Vagina (tissue), 2 donors: Measurements from ENCODE around the gene MPPED2. TPM values are rescaled to one million over a fixed set of nuclear protein-coding genes. Genes with fewer than 3 reads are reported as not detected.

Source experiments
- DNase-seq, 2 donors: peaks; one replicate each; pipeline ENCODE4 v3.0.0-alpha.2; 2017; ENCODE audit errors: extremely low spot score in 2 of 2
- H3K27ac ChIP-seq: fragments of 200-600 bp; sonication (generic); one replicate; pipeline ENCODE4 v1.5.1; 2019
- H3K27me3 ChIP-seq: fragments of 200-600 bp; sonication (generic); one replicate; pipeline ENCODE4 v1.5.1; 2019
- H3K36me3 ChIP-seq, 2 donors: fragments of 200-600 bp; sonication (generic); one replicate each; pipeline ENCODE4 v1.5.1; 2017 to 2019
- H3K4me1 ChIP-seq: fragments of 200-600 bp; sonication (generic); one replicate; pipeline ENCODE4 v1.5.1; 2019
- H3K4me3 ChIP-seq, 2 donors: fragments of 200-600 bp; sonication (generic); 1 replicate in 1 of 2; 2 replicates in 1 of 2; pipeline ENCODE4 v1.5.1; 2016 to 2019
- H3K9me3 ChIP-seq: fragments of 200-600 bp; sonication (generic); one replicate; pipeline ENCODE4 v1.5.1; 2019
- POLR2A ChIP-seq, 2 donors: fragments of 450-650 bp; IDR thresholded peaks; one replicate each; pipeline ENCODE4 v1.6.1; 2017; ENCODE audit warnings: antibody characterized with exemption in 2 of 2, mild to moderate bottlenecking in 2 of 2, moderate library complexity in 2 of 2
- POLR2AphosphoS5 ChIP-seq, 2 donors: sonication (generic); formaldehyde crosslinking; IDR thresholded peaks; one replicate each; pipeline ENCODE4 v1.9.0; 2017; ENCODE audit warnings: antibody characterized with exemption in 2 of 2, mild to moderate bottlenecking in 2 of 2, low read depth in 1 of 2; ENCODE audit not compliant: insufficient read depth in 1 of 2
- intact Hi-C: fragments of 100-400 bp; cut with DNase I; formaldehyde crosslinking; loops from one replicate; pipeline ENCODE4 v1.15.1; 2023
- total RNA-seq: library from RNA; depleted of rRNA; stranded (reverse); fragments of >200 nt; gene quantifications from one replicate; pipeline ENCODE4 v1.2.3, GENCODE V29; 2016
- TF ChIP-seq, protein P1 (sequence below), 3 experiments: fragments of 450-650 bp in 2 of 3; fragments of 200-600 bp in 1 of 3; sonication (generic) in 1 of 3; IDR thresholded peaks; one replicate each; pipeline ENCODE4 v1.5.1; 2017 to 2019; ENCODE audit warnings: antibody characterized with exemption in 3 of 3, mild to moderate bottlenecking in 2 of 3, moderate library complexity in 2 of 3

MPPED2 gene
- total RNA-seq, 1 donor from 2014 or later = 4.4 TPM

- H3K27ac ChIP-seq = no peak overlapping the region
- H3K4me3 ChIP-seq = no peak overlapping the region
- TF ChIP-seq POLR2AphosphoS5 (IDR thresholded peaks at IDR 0.05; ENCODE audit: insufficient read depth in 1 of 2, low read depth in 1 of 2) (no peak), POLR2A (IDR thresholded peaks at IDR 0.05) (no peak)
- TF ChIP-seq, protein P1, sequence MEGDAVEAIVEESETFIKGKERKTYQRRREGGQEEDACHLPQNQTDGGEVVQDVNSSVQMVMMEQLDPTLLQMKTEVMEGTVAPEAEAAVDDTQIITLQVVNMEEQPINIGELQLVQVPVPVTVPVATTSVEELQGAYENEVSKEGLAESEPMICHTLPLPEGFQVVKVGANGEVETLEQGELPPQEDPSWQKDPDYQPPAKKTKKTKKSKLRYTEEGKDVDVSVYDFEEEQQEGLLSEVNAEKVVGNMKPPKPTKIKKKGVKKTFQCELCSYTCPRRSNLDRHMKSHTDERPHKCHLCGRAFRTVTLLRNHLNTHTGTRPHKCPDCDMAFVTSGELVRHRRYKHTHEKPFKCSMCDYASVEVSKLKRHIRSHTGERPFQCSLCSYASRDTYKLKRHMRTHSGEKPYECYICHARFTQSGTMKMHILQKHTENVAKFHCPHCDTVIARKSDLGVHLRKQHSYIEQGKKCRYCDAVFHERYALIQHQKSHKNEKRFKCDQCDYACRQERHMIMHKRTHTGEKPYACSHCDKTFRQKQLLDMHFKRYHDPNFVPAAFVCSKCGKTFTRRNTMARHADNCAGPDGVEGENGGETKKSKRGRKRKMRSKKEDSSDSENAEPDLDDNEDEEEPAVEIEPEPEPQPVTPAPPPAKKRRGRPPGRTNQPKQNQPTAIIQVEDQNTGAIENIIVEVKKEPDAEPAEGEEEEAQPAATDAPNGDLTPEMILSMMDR (IDR thresholded peaks at IDR 0.05) = no peak
- intact Hi-C loops = no loop called here
- H3K27me3 ChIP-seq = no peaks in the 10 kb centered on the region
- no peak for DNase-seq
- peaks cover 18% of the 10 kb centered on the region for H3K4me1 ChIP-seq
- peaks cover 0 to 2% of the 10 kb centered on the region in 2 donors for H3K36me3 ChIP-seq
- H3K9me3 ChIP-seq = no peaks in the 10 kb centered on the region
These were observed 119.0 kb downstream of the MPPED2 start for GRCh38 chr11:30467176-30467575.

GRCh38 chr11:30465623-30466022 is 120.5 kb downstream of the MPPED2 start:
- H3K36me3 ChIP-seq = peaks cover 0 to 3% of the 10 kb centered on the region in 2 donors
- no peak for DNase-seq
- TF ChIP-seq POLR2AphosphoS5 (IDR thresholded peaks at IDR 0.05; ENCODE audit: insufficient read depth in 1 of 2, low read depth in 1 of 2) (no peak), POLR2A (IDR thresholded peaks at IDR 0.05) (no peak)
- TF ChIP-seq, protein P1 (IDR thresholded peaks at IDR 0.05) = no peak
- H3K27ac ChIP-seq = no peak overlapping the region
- no peaks in the 10 kb centered on the region for H3K9me3 ChIP-seq
- peaks cover 26% of the 10 kb centered on the region for H3K4me1 ChIP-seq
- H3K4me3 ChIP-seq = no peak overlapping the region
- intact Hi-C loops = no loop called here
- H3K27me3 ChIP-seq = no peaks in the 10 kb centered on the region

DNA sequence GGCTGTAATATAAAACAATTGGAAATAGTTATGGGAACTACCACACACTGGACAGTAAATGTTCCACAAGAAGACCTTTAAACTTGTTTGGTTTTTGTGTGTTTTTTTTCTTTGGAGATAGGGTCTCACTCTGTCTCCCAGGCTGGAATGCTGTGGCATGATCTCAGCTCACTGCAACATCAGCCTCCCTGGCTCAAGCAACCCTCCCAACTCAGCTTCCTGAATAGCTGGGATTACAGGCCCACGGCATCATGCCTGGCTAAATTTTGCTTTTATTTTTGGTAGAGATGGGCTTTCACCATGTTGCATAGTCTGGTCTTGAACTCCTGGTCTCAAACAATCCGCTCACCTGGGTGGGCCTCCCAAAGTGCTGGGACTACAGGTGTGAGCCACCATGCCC is 121.0 kb downstream of the MPPED2 start:
- H3K4me3 ChIP-seq = no peak overlapping the region
- no peak overlapping the region for H3K27ac ChIP-seq
- H3K27me3 ChIP-seq = no peaks in the 10 kb centered on the region
- DNase-seq = no peak
- H3K9me3 ChIP-seq = no peaks in the 10 kb centered on the region
- no peak for TF ChIP-seq POLR2A (IDR thresholded peaks at IDR 0.05)
- no peak for TF ChIP-seq POLR2AphosphoS5 (IDR thresholded peaks at IDR 0.05; ENCODE audit: insufficient read depth in 1 of 2, low read depth in 1 of 2)
- TF ChIP-seq, protein P1 (IDR thresholded peaks at IDR 0.05) = no peak
- intact Hi-C loops = no loop called here
- H3K4me1 ChIP-seq = peaks cover 26% of the 10 kb centered on the region
- peaks cover 0 to 3% of the 10 kb centered on the region in 2 donors for H3K36me3 ChIP-seq

- Histone ChIP-seq H3K36me3 (peaks cover 0 to 3% of the 10 kb centered on the region in 2 donors), H3K27ac (peak overlapping the region; percentile 13), H3K4me3 (no peak overlapping the region), H3K27me3 (no peaks in the 10 kb centered on the region), H3K4me1 (peaks cover 26% of the 10 kb centered on the region), H3K9me3 (no peaks in the 10 kb centered on the region)
- TF ChIP-seq, protein P1 (IDR thresholded peaks at IDR 0.05) = no peak
- TF ChIP-seq POLR2A (IDR thresholded peaks at IDR 0.05) (no peak), POLR2AphosphoS5 (IDR thresholded peaks at IDR 0.05; ENCODE audit: insufficient read depth in 1 of 2, low read depth in 1 of 2) (no peak)
- intact Hi-C loops = no loop called here
- no peak for DNase-seq
These were observed 122.9 kb downstream of the MPPED2 start for GRCh38 chr11:30463266-30463665.

DNA sequence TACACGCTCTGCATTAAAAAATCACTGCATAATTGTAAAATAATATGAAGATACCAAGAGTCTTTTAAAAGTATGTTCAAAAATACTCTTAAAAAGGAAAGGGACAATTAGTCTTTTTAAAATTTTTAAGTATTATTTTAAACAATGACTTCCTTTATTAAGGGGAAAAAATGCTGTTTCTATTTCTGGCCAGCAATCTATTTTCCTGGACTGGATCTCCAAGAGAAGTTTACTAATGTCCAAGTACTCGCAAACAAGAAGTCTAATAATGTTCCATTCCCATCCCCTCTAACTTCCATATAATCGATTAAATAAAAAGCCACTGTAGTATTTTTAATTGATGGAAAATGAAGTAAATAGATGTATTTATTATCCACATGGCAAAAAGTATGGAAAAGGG is 123.7 kb downstream of the MPPED2 start:
- no peak for TF ChIP-seq POLR2AphosphoS5 (IDR thresholded peaks at IDR 0.05; ENCODE audit: insufficient read depth in 1 of 2, low read depth in 1 of 2)
- no peak for TF ChIP-seq POLR2A (IDR thresholded peaks at IDR 0.05)
- H3K27me3 ChIP-seq = no peaks in the 10 kb centered on the region
- peaks cover 26% of the 10 kb centered on the region for H3K4me1 ChIP-seq
- no peaks in the 10 kb centered on the region for H3K9me3 ChIP-seq
- H3K36me3 ChIP-seq = peaks cover 0 to 3% of the 10 kb centered on the region in 2 donors
- intact Hi-C loops = no loop called here
- DNase-seq = no peak
- H3K4me3 ChIP-seq = no peak overlapping the region
- H3K27ac ChIP-seq = peak overlapping the region; percentile 13
